ENCODE measurements around the gene PADI2. TPM values are rescaled to one million over a fixed set of nuclear protein-coding genes. Genes with fewer than 3 reads are reported as not detected.
A peak's percentile ranks its signal among the peaks of the same experiment; 100 is the strongest.

Gene PADI2
- polyA plus RNA-seq, 1 donor (not counting 4 experiments of a cell fraction or from before 2014, with no cell fraction given), result 0.13 TPM

DNA sequence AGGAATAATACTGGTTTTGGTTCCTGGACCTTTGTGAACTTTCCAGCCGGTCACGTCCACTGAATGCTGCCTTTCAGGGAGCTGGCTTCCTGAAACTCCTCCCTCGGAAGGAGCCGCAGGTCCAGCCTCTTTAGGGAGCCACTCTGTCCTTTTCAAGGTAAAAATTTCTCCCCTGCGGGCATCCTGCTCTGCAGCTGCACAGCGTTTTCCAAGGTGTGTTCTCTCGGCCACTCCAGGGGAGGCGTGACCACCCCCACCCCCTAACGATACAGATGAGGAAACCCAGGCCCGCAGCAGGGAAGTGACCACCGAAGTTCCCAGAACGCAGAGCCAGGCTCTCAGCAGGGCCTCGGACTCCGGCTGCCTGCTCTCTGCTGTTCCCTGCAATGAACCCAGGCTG, 21.5 kb downstream of the PADI2 start:
- Histone ChIP-seq H3K79me2 (ENCODE audit: control insufficient read depth, insufficient read depth, low read length) (no peaks in the 10 kb centered on the region), H3K36me3 (ENCODE audit: control insufficient read depth in 2 of 2, extremely low read depth in 1 of 2, insufficient read depth in 2 of 2, low read length in 2 of 2) (no peaks in the 10 kb centered on the region), H3K27ac (ENCODE audit: control insufficient read depth, insufficient read depth, low read length) (no peak overlapping the region), H3K4me1 (ENCODE audit: control insufficient read depth, extremely low read depth, insufficient read depth, low read length) (peaks cover 30% of the 10 kb centered on the region), H3K4me3 (ENCODE audit: control insufficient read depth in 2 of 3, extremely low read depth in 1 of 3, insufficient read depth in 2 of 3, low read depth in 1 of 3, low read length in 3 of 3) (peak overlapping the region in 1 of 3 experiments; percentile 5), H3K9me1 (ENCODE audit: control insufficient read depth, extremely low read depth, insufficient read depth, low read length) (no peaks in the 10 kb centered on the region), H3K27me3 (ENCODE audit: control insufficient read depth, extremely low read depth, insufficient read depth, low read length) (no peaks in the 10 kb centered on the region), H3K9me3 (ENCODE audit: control insufficient read depth, low read depth, low read length) (no peaks in the 10 kb centered on the region), H3K9ac (ENCODE audit: control insufficient read depth, extremely low read depth, insufficient read depth, low read length) (no peak overlapping the region), H3K4me2 (ENCODE audit: control insufficient read depth, extremely low read depth, insufficient read depth, low read depth, low read length) (peak overlapping the region; percentile 61), H4K20me1 (ENCODE audit: control insufficient read depth, extremely low read depth, insufficient read depth, low read length) (no peaks in the 10 kb centered on the region), H2AFZ (ENCODE audit: control insufficient read depth, low read length) (no peak overlapping the region)
- DNase-seq (ENCODE audit: low read depth, low spot score) (no peak), FAIRE-seq (peak; percentile 85)
- TF ChIP-seq, protein P1, sequence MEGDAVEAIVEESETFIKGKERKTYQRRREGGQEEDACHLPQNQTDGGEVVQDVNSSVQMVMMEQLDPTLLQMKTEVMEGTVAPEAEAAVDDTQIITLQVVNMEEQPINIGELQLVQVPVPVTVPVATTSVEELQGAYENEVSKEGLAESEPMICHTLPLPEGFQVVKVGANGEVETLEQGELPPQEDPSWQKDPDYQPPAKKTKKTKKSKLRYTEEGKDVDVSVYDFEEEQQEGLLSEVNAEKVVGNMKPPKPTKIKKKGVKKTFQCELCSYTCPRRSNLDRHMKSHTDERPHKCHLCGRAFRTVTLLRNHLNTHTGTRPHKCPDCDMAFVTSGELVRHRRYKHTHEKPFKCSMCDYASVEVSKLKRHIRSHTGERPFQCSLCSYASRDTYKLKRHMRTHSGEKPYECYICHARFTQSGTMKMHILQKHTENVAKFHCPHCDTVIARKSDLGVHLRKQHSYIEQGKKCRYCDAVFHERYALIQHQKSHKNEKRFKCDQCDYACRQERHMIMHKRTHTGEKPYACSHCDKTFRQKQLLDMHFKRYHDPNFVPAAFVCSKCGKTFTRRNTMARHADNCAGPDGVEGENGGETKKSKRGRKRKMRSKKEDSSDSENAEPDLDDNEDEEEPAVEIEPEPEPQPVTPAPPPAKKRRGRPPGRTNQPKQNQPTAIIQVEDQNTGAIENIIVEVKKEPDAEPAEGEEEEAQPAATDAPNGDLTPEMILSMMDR (optimal IDR thresholded peaks at IDR 0.05 in 1 of 3, IDR thresholded peaks at IDR 0.05 in 1 of 3, conservative IDR thresholded peaks at IDR 0.05 in 1 of 3; ENCODE audit: extremely low read depth in 1 of 3, insufficient read depth in 2 of 3, low read length in 3 of 3), result no peak
- TF ChIP-seq EZH2 (IDR thresholded peaks at IDR 0.05; ENCODE audit: low read length), result no peak
- dilution Hi-C loops (cut with MboI; ENCODE audit: extremely low pct_ligation_motif_present, low sequenced_read_pairs), result no loop called here

DNA sequence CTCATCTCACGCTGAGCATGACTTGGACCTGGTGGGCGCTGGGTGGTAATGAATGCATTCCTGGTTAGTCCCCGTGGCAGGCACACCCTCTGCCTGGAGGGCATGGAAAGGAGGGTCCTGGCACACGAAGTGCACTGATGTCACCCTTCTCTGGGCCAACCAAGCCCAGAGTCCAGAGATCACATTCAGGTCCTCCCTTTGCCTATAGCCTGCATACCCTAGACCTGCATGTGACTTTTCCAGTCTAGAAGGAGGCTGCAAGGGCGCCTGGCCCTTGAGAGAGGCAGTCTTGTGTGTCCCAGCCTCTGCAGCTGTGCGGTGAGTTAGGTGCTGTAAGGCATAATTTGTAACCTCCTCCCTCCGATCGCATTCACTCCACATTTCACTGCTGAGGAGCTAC, 22.1 kb downstream of the PADI2 start:
- TF ChIP-seq EZH2 (IDR thresholded peaks at IDR 0.05; ENCODE audit: low read length), result no peak
- TF ChIP-seq, protein P1 (optimal IDR thresholded peaks at IDR 0.05 in 1 of 3, IDR thresholded peaks at IDR 0.05 in 1 of 3, conservative IDR thresholded peaks at IDR 0.05 in 1 of 3; ENCODE audit: extremely low read depth in 1 of 3, insufficient read depth in 2 of 3, low read length in 3 of 3), result no peak
- H3K9ac ChIP-seq (ENCODE audit: control insufficient read depth, extremely low read depth, insufficient read depth, low read length), result no peak overlapping the region
- no peaks in the 10 kb centered on the region for H4K20me1 ChIP-seq (ENCODE audit: control insufficient read depth, extremely low read depth, insufficient read depth, low read length)
- FAIRE-seq (no peak), DNase-seq (ENCODE audit: low read depth, low spot score) (no peak)
- H3K27me3 ChIP-seq (ENCODE audit: control insufficient read depth, extremely low read depth, insufficient read depth, low read length), result no peaks in the 10 kb centered on the region
- dilution Hi-C loops (cut with MboI; ENCODE audit: extremely low pct_ligation_motif_present, low sequenced_read_pairs), result no loop called here
- H3K9me3 ChIP-seq (ENCODE audit: control insufficient read depth, low read depth, low read length), result peaks cover 1% of the 10 kb centered on the region
- H2AFZ ChIP-seq (ENCODE audit: control insufficient read depth, low read length), result peak overlapping the region; percentile 51
- H3K9me1 ChIP-seq (ENCODE audit: control insufficient read depth, extremely low read depth, insufficient read depth, low read length), result no peaks in the 10 kb centered on the region
- no peak overlapping the region for H3K27ac ChIP-seq (ENCODE audit: control insufficient read depth, insufficient read depth, low read length)
- no peaks in the 10 kb centered on the region for H3K79me2 ChIP-seq (ENCODE audit: control insufficient read depth, insufficient read depth, low read length)
- H3K36me3 ChIP-seq (ENCODE audit: control insufficient read depth in 2 of 2, extremely low read depth in 1 of 2, insufficient read depth in 2 of 2, low read length in 2 of 2), result no peaks in the 10 kb centered on the region
- H3K4me3 ChIP-seq (ENCODE audit: control insufficient read depth in 2 of 3, extremely low read depth in 1 of 3, insufficient read depth in 2 of 3, low read depth in 1 of 3, low read length in 3 of 3), result peak overlapping the region in 1 of 3 experiments; percentile 5
- H3K4me2 ChIP-seq (ENCODE audit: control insufficient read depth, extremely low read depth, insufficient read depth, low read depth, low read length), result peak overlapping the region; percentile 61
- H3K4me1 ChIP-seq (ENCODE audit: control insufficient read depth, extremely low read depth, insufficient read depth, low read length), result peaks cover 30% of the 10 kb centered on the region
